HUES6 (cell line): ENCODE results near the gene ACBD3.
A peak's percentile ranks its signal among the peaks of the same experiment; 100 is the strongest.

Experiments used
- H3K27ac ChIP-seq: 2 replicates; pipeline ENCODE4 v1.7.0; 2013; ENCODE audit warnings: low read depth, mild to moderate bottlenecking, low read length, inconsistent platforms
- H3K27me3 ChIP-seq: 2 replicates; pipeline ENCODE4 v1.6.1; 2013; ENCODE audit warnings: low read length; ENCODE audit not compliant: control insufficient read depth, insufficient read depth
- H3K36me3 ChIP-seq: 2 replicates; pipeline ENCODE4 v1.6.1; 2013; ENCODE audit warnings: low read length; ENCODE audit not compliant: control insufficient read depth, insufficient read depth
- H3K4me1 ChIP-seq: 2 replicates; pipeline ENCODE4 v1.6.1; 2013; ENCODE audit warnings: low read length; ENCODE audit not compliant: control insufficient read depth, insufficient read depth
- H3K4me3 ChIP-seq: 2 replicates; pipeline ENCODE4 v1.5.1; 2013; ENCODE audit warnings: low read depth, low read length
- H3K9ac ChIP-seq: one replicate; pipeline ENCODE4 v1.6.1; 2013; ENCODE audit warnings: mild to moderate bottlenecking, low read length
- H3K9me3 ChIP-seq: 2 replicates; pipeline ENCODE4 v1.6.1; 2013; ENCODE audit warnings: low read depth, low read length; ENCODE audit not compliant: control insufficient read depth, insufficient read depth

The ACBD3 gene

DNA sequence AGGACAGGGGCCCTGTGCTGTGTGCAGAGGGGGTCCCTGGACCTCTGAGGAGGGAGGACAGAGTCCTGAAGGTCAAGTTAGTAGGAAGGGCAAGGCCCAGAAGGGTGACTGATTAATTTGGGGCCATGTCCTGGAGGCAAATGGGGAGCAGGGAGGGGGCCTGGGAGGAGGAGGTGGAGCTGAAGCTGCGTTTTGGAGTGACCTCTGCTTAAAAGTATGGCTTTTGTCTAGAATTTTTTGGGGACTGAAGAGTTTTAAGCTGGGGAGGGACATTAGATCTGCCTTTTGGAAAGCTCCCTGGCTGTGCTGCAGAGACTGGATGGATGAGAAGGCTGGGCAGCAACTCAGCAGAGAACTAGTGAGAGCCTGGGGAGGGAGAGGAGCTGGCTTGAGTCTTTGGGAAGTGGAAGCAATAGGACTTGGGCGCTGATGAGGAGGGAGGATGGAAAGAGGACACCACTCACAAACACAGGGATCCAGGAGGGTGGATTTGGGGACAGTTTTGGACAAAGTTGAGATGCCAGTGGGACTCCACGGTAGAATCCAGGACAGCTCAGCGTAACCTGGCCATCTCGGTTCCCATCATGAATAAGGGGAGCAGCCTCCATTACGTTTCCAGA lies 52.9 kb downstream of the ACBD3 start:
- Histone ChIP-seq H3K9ac (no peak overlapping the region), H3K36me3 (no peaks in the 10 kb centered on the region), H3K4me3 (no peak overlapping the region), H3K4me1 (peaks cover 23% of the 10 kb centered on the region), H3K27ac (no peak overlapping the region), H3K27me3 (no peaks in the 10 kb centered on the region), H3K9me3 (peaks cover 4% of the 10 kb centered on the region)

DNA sequence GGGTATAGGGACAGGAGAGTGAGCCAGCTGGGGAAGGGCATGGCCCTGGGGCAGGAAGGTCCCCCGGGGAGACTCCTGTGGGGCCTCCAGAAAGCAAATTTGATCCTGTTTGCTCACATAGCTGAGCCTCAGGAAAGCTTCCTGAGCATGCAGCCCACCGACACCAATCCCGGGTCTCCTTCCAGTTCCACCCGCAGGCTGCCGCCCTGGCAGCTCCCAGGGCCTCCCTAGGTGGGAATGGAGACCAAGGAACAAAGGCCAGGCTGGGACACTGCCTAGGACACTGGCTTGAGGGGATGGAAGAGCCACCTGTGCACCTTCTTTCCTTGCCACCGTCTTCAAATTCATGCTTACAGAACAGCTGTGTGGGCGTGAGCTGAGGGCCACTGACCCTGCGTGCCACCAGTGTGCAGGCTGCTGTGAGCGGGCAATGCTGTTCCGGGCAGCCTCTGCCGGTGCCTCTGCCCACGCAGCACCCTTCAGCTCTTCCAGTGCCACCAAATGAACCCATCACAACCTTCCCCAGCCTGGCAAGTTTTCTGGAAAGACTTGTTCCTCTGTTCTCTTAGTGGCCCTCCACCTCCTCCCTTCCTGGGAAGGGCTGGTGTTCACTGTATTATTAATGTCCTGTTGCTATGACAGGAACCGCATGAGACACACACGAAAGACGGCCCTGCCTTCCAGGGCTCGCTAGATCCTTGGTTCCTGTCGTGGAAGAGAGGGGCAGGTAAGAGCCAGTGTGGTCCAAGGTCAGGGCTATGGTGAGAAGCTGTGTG lies 53.6 kb downstream of the ACBD3 start:
- H3K27ac ChIP-seq: no peak overlapping the region
- no peaks in the 10 kb centered on the region for H3K36me3 ChIP-seq
- no peak overlapping the region for H3K9ac ChIP-seq
- H3K9me3 ChIP-seq: peaks cover 4% of the 10 kb centered on the region
- no peak overlapping the region for H3K4me3 ChIP-seq
- H3K4me1 ChIP-seq: peaks cover 25% of the 10 kb centered on the region
- no peaks in the 10 kb centered on the region for H3K27me3 ChIP-seq

DNA sequence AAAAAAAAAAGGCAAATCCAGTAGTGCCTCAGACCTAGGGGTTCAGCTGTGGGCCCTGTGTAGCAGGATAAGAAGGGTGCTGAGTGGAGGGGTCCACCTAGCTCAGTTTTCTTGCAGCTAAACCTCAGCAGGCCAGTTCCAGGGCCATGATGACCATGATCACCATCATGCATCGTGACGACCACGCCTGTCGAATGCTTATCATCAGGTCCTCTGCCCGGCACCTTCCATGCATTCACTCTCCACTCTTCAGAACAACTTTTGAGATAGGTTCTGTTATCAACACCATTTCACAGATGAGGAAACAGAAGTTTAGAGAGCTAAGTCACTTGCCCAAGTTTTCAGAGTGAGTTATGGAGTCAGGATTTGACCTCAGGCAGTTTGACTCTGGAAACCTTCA lies 54.9 kb downstream of the ACBD3 start:
- Histone ChIP-seq H3K9ac (no peak overlapping the region), H3K36me3 (no peaks in the 10 kb centered on the region), H3K4me3 (no peak overlapping the region), H3K9me3 (peaks cover 4% of the 10 kb centered on the region), H3K4me1 (peaks cover 32% of the 10 kb centered on the region), H3K27ac (no peak overlapping the region), H3K27me3 (no peaks in the 10 kb centered on the region)

DNA sequence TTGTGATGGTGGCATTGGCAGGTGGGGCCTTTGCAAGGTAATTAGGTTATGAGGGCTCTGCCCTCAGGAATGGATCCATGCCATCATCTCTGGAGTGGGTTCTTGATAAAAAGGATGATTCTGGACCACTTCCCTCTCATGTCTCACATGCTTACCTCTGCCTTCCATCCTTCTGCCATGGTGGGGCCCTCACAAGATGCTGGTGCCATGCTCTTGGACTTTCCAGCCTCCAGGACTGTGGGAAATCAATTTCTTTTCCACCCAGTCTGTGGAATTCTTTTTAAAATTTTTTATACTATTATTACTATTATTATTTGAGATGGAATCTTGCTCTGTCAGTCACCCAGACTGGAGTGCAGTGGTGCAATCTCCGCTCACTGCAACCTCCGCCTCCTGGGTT lies 57.3 kb downstream of the ACBD3 start:
- peaks cover 27% of the 10 kb centered on the region for H3K4me1 ChIP-seq
- H3K4me3 ChIP-seq: no peak overlapping the region
- H3K27me3 ChIP-seq: no peaks in the 10 kb centered on the region
- no peaks in the 10 kb centered on the region for H3K36me3 ChIP-seq
- H3K9ac ChIP-seq: no peak overlapping the region
- no peak overlapping the region for H3K27ac ChIP-seq
- peaks cover 4% of the 10 kb centered on the region for H3K9me3 ChIP-seq

DNA sequence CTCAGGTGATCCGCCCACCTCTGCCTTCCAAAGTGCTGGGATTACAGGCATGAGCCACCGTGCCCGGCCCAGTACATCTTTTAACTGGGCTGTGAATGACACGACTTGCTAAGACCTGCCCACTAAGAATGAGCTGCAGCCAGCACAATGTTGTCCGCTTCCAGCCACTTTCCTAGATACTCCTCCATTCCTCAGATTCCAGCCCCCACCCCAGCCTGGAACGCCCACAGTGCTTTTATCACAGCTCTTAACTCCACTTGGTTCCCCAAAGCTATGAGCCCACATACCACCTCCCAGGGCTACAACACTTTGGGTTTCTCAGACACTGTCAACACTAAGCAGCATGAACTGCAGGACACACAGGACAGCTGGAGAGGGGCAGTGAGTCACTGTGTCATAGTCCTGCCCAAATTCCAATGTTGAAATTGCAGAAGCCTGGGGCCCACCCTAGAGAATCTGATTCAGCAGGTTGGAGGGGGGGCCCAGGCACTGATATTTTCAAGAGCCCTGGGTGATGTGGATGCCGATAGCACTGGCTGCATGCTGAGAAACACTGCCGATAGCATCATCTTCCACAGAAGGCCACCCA lies 58.0 kb downstream of the ACBD3 start:
- peaks cover 4% of the 10 kb centered on the region for H3K9me3 ChIP-seq
- no peaks in the 10 kb centered on the region for H3K36me3 ChIP-seq
- H3K9ac ChIP-seq: no peak overlapping the region
- peaks cover 33% of the 10 kb centered on the region for H3K4me1 ChIP-seq
- H3K4me3 ChIP-seq: no peak overlapping the region
- H3K27me3 ChIP-seq: no peaks in the 10 kb centered on the region
- H3K27ac ChIP-seq: no peak overlapping the region

DNA sequence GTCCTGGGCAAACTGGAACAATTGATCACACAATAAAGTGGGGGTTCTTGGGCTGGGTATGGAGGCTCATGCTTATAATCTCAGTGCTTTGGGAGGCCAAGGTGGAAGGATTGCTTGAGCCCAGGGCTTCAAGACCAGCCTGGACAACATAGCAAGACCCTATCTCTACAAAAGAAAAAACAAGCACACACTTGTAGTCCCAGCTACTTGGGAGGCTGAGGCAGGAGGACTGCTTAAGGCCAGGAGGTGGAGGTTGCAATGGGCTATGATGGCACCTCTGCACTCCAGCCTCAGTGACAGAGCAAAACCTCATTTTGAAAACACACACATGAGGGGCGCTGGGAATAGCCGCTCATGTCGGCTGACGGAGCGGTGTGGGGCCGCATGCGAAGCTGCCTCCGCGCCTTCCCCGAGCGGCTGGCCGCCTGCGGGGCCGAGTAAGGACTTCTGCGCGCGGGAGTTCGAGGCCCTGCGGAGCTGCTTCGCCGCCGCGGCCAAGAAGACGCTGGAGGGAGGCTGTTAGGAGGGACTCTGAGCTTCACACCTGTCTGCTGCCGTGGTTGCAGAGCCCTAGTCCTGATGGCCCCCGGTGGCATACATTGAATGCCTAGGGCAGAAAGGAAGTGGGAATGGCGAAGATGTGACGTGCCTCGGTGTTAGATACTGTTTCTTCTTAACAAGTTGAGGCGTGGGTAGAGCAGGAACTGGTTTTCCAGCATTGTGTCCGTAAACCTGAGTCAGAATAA lies 59.5 kb downstream of the ACBD3 start:
- H3K4me1 ChIP-seq: peaks cover 32% of the 10 kb centered on the region
- no peak overlapping the region for H3K9ac ChIP-seq
- H3K36me3 ChIP-seq: no peaks in the 10 kb centered on the region
- H3K9me3 ChIP-seq: peaks cover 4% of the 10 kb centered on the region
- H3K27me3 ChIP-seq: no peaks in the 10 kb centered on the region
- H3K4me3 ChIP-seq: no peak overlapping the region
- no peak overlapping the region for H3K27ac ChIP-seq

DNA sequence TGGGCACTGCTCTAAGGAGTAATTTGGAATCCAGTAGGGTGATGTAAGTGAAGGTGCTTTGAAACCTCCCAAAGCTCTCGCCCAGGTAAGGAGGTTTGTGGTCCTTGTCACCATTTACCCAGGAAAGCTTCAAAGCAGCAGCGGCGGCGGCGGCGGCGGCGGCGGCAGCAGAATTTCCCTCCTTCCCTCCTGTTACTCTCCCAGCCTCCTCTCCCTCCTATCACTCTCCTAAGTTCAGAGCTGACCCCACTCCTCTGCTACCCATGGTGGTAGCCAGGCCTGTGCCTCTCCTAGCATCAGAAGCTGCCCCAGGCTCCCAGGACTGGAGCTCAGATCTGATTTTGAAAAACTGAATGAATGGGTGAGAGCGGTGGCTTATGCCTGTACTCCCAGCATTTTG lies 60.7 kb downstream of the ACBD3 start:
- Histone ChIP-seq H3K4me1 (peaks cover 35% of the 10 kb centered on the region), H3K4me3 (no peak overlapping the region), H3K27ac (no peak overlapping the region), H3K9ac (no peak overlapping the region), H3K36me3 (no peaks in the 10 kb centered on the region), H3K9me3 (peaks cover 4% of the 10 kb centered on the region), H3K27me3 (peaks cover 3% of the 10 kb centered on the region; the same call in 1 of the 2 replicates)

DNA sequence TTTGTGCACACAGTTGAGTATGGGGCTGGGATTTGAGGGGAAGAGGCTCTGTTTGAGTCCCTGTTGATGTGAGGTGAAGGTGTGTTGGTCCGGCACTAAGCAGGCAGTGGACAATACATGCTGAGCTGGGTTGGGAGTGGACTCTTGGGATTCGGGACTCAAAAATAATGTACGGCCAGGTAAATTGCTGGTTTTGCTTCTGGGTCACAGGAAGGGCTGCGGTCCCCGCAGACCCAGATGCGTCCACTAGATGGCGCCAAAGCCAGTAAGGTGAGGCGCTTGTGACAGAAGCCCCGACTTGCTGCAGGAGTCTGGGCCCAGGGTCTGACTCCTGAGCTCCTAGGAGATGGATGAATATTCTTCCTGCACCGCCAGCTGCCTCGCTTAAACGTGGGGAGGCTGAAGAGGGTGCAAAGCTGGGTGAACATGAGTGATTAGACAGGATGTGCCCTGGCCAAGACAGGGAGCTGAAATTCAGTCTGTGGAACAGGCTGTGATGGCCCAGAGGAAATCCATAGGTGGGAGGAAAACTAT lies 61.4 kb downstream of the ACBD3 start:
- Histone ChIP-seq H3K4me3 (peak overlapping the region; percentile 37), H3K36me3 (no peaks in the 10 kb centered on the region), H3K9ac (peak overlapping the region; percentile 64), H3K9me3 (peaks cover 4% of the 10 kb centered on the region), H3K27me3 (peaks cover 9% of the 10 kb centered on the region), H3K27ac (no peak overlapping the region), H3K4me1 (peaks cover 35% of the 10 kb centered on the region)

DNA sequence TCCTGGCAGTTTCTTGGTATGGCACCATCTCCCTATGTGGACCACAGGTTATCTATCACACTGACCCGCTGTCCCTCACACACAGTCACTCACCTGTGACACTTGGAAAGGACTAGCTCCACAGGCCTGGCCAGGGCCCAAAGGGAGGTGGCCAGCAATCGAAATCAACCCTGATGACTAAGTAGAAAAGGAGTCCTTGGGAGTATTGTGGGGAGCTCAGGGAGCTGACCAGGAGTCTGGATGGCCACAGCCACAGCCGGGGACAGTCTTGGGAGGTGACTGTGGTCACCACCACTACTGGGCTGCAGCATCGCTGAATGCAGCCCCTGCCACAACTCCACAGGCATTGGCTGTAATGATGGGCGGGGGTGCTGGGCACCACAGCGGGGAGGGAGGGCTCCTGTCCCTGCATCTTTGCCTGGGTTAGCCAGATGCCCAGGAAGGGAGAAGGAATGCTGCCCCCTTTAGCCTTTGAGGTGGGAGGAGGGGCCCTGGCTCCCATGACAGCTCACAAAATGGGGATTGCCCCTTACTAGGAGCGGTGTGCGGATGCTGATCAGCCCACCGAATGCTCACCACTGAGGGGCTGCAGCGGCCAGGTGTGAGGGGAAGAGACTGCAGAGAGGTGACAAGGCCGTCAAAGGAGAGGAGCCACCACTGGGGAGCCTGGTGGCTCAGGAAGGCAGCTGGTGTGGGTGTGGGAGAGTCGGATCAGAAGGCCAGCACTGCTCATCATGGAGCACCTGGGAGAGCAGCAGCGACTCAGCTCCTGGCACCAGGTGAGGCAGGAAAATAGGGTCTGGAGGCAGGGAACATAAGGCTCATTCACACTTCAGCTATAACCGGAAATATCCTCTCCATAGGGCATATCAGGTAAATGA lies 62.7 kb downstream of the ACBD3 start:
- Histone ChIP-seq H3K9ac (no peak overlapping the region), H3K36me3 (no peaks in the 10 kb centered on the region), H3K27ac (no peak overlapping the region), H3K27me3 (peaks cover 12% of the 10 kb centered on the region), H3K4me1 (peaks cover 38% of the 10 kb centered on the region), H3K9me3 (no peaks in the 10 kb centered on the region), H3K4me3 (no peak overlapping the region)

DNA sequence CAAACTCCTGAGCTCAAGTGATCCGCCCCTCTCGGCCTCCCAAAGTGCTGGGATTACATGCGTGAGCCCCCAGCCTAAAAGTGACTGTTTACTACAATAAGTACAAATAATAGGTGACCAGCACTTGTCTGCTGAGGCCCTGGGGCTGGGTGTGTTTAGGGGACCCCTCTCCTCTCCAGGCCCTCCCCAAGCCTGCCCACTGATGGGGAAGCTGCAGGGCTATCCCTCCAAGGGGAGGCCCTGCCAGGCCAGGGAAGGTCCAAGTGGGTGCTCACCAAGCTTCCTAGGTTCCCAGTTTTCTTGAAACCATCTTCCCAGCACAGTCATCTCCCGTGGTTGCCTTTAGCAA lies 63.4 kb downstream of the ACBD3 start:
- Histone ChIP-seq H3K9ac (no peak overlapping the region), H3K4me3 (no peak overlapping the region; the same call in 1 of the 2 replicates), H3K9me3 (no peaks in the 10 kb centered on the region), H3K4me1 (peaks cover 44% of the 10 kb centered on the region), H3K36me3 (no peaks in the 10 kb centered on the region), H3K27ac (no peak overlapping the region), H3K27me3 (peaks cover 14% of the 10 kb centered on the region)
